Heart left ventricle (tissue), 13 donors: Measurements from ENCODE around the gene AFF3.

Source experiments
- POLR2A ChIP-seq, 2 donors: fragments of 450-650 bp; IDR thresholded peaks; one replicate each; pipeline ENCODE4 v1.6.1; 2017; ENCODE audit warnings: antibody characterized with exemption in 2 of 2, mild to moderate bottlenecking in 2 of 2, moderate library complexity in 2 of 2
- TF ChIP-seq, protein P1 (sequence below), 12 donors: fragments of 200-600 bp; sonication (generic) in 4 of 12; IDR thresholded peaks; one replicate each; pipeline versions ENCODE4 v1.5.0 to v1.8.0; 2018 to 2022; ENCODE audit warnings: antibody characterized with exemption in 12 of 12, mild to moderate bottlenecking in 5 of 12
- donor health status: ischemic (EF 13 %, LVEDD 7.1; RV severe dilation, severe dysfunction).
- donor health status: DM: no; HTN: yes; CAD: no.
- donor health status: DM: no; HTN: no; CAD: no.
- donor health status: ischemic (EF 25% LVEDD 6.9; RV normal size, moderate dysfunction).
- donor health status: ischemic (EF 25% LVEDD 5.7; RV mildly dilated, moderate dysfunction).
- donor health status: ischemic (EF 35%, LVEDD 5.7; RV mildly dilated, moderate dysfunction).
- donor health status: nonischemic (EF 11% LVEDD 7.7; RV severe dilation, severe dysfunction).
- donor health status: DM: yes; HTN: yes; CAD: no.
- donor health status: PGD.
- donor health status: ischemic (EF 29% LVEDD 5.4; RV normal size, mild dysfunction).
- donor health status: nonischemic (EF 23%, LVEDD 6.1; RV moderate dilation, normal function).

- TF ChIP-seq, protein P1, sequence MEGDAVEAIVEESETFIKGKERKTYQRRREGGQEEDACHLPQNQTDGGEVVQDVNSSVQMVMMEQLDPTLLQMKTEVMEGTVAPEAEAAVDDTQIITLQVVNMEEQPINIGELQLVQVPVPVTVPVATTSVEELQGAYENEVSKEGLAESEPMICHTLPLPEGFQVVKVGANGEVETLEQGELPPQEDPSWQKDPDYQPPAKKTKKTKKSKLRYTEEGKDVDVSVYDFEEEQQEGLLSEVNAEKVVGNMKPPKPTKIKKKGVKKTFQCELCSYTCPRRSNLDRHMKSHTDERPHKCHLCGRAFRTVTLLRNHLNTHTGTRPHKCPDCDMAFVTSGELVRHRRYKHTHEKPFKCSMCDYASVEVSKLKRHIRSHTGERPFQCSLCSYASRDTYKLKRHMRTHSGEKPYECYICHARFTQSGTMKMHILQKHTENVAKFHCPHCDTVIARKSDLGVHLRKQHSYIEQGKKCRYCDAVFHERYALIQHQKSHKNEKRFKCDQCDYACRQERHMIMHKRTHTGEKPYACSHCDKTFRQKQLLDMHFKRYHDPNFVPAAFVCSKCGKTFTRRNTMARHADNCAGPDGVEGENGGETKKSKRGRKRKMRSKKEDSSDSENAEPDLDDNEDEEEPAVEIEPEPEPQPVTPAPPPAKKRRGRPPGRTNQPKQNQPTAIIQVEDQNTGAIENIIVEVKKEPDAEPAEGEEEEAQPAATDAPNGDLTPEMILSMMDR (IDR thresholded peaks at IDR 0.05), result no peak
- no peak for TF ChIP-seq POLR2A (IDR thresholded peaks at IDR 0.05)
Measured at GRCh38 chr2:99608861-99609260, 533.5 kb downstream of the AFF3 start.
